Spinal cord (tissue), 10 donors: ENCODE results near the gene PLXNA2. TPM values are rescaled to one million over a fixed set of nuclear protein-coding genes. Genes with fewer than 3 reads are reported as not detected.

Experiments
- DNase-seq, 6 donors: peaks; one replicate each; pipeline versions ENCODE4 v3.0.0 to v3.0.0-alpha.2; 2013 to 2015; ENCODE audit warnings: low spot score in 6 of 6, low read depth in 4 of 6
- H3K27ac ChIP-seq: one replicate; pipeline ENCODE4 v1.5.1; 2013; ENCODE audit warnings: low read depth, low read length, control low read depth
- H3K27me3 ChIP-seq: one replicate; pipeline ENCODE4 v1.6.1; 2013; ENCODE audit warnings: low read length; ENCODE audit not compliant: control insufficient read depth, insufficient read depth
- H3K36me3 ChIP-seq: one replicate; pipeline ENCODE4 v1.6.1; 2013; ENCODE audit warnings: low read length; ENCODE audit not compliant: control insufficient read depth, insufficient read depth
- H3K4me1 ChIP-seq: one replicate; pipeline ENCODE4 v1.6.1; 2013; ENCODE audit warnings: low read length; ENCODE audit not compliant: control insufficient read depth, insufficient read depth
- H3K4me3 ChIP-seq: one replicate; pipeline ENCODE4 v1.5.1; 2013; ENCODE audit warnings: low read depth, low read length, control low read depth
- H3K9me3 ChIP-seq: one replicate; pipeline ENCODE4 v1.6.1; 2013; ENCODE audit warnings: low read length; ENCODE audit not compliant: control insufficient read depth, insufficient read depth
- WGBS: methylation state at CpG from one replicate; pipeline ENCODE4 v1.1.5; 2013; ENCODE audit warnings: missing lambda C conversion rate; ENCODE audit not compliant: insufficient coverage; 5-methylcytosine and 5-hydroxymethylcytosine counted together
- polyA plus RNA-seq, 2 donors: library from polyadenylated mRNA; unstranded; fragments of 120-200 nt; gene quantifications; one replicate each; pipeline ENCODE4 v1.2.1, GENCODE V29; 2013; ENCODE audit not compliant: insufficient read length in 2 of 2
- total RNA-seq, 2 donors: library from RNA; depleted of rRNA in 1 of 2; stranded (reverse); fragments of 120-200 nt in 1 of 2; fragments of >200 nt in 1 of 2; gene quantifications; one replicate each; pipeline versions ENCODE4 v1.2.3 to v1.2.4, GENCODE V29; 2013 to 2014
- donor health status: healthy.

Gene PLXNA2
- total and polyA plus RNA-seq, 4 donors = 22.0 to 52.8 (median 39.7) TPM

GRCh38 chr1:208153386-208153785 lies 90.8 kb downstream of the PLXNA2 start:
- WGBS = 95% methylated on average over 3 of the region's 6 CpGs
- peaks cover 36% of the 10 kb centered on the region for H3K4me1 ChIP-seq
- no peak for DNase-seq
- H3K36me3 ChIP-seq = peaks cover 8% of the 10 kb centered on the region
- no peaks in the 10 kb centered on the region for H3K27me3 ChIP-seq
- no peak overlapping the region for H3K4me3 ChIP-seq
- H3K27ac ChIP-seq = no peak overlapping the region
- H3K9me3 ChIP-seq = no peaks in the 10 kb centered on the region

GRCh38 chr1:208151728-208152598 lies 92.2 kb downstream of the PLXNA2 start:
- peaks cover 33% of the 10 kb centered on the region for H3K4me1 ChIP-seq
- 21% methylated on average over 5 of the region's 9 CpGs for WGBS
- H3K4me3 ChIP-seq = no peak overlapping the region

GRCh38 chr1:208150833-208151458 lies 93.2 kb downstream of the PLXNA2 start:
- no peaks in the 10 kb centered on the region for H3K9me3 ChIP-seq
- no peak overlapping the region for H3K27ac ChIP-seq
- H3K27me3 ChIP-seq = no peaks in the 10 kb centered on the region
- H3K4me1 ChIP-seq = peaks cover 34% of the 10 kb centered on the region
- no peak overlapping the region for H3K4me3 ChIP-seq
- DNase-seq = no peak
- H3K36me3 ChIP-seq = peaks cover 8% of the 10 kb centered on the region
- 63% methylated on average over 4 of the region's 6 CpGs for WGBS

More at GRCh38 chr1:208151728-208152598, 92.2 kb downstream of the PLXNA2 start:
- peak in 1 of 6 donors; percentile 66 for DNase-seq
- H3K27me3 ChIP-seq = no peaks in the 10 kb centered on the region
- no peaks in the 10 kb centered on the region for H3K9me3 ChIP-seq
- H3K27ac ChIP-seq = no peak overlapping the region
- H3K36me3 ChIP-seq = peaks cover 8% of the 10 kb centered on the region

- H3K36me3 ChIP-seq = peaks cover 10% of the 10 kb centered on the region
- no peak overlapping the region for H3K4me3 ChIP-seq
- H3K4me1 ChIP-seq = peaks cover 34% of the 10 kb centered on the region
- H3K27ac ChIP-seq = no peak overlapping the region
- no peaks in the 10 kb centered on the region for H3K9me3 ChIP-seq
- WGBS = 51% methylated on average over 7 of the region's 9 CpGs
- H3K27me3 ChIP-seq = no peaks in the 10 kb centered on the region
- peak in 1 of 6 donors; percentile 75 for DNase-seq
Observed at GRCh38 chr1:208149776-208150514, 94.2 kb downstream of the PLXNA2 start.

- no peak for DNase-seq
- H3K36me3 ChIP-seq = peaks cover 8% of the 10 kb centered on the region
- peaks cover 29% of the 10 kb centered on the region for H3K4me1 ChIP-seq
- no peak overlapping the region for H3K27ac ChIP-seq
- no peaks in the 10 kb centered on the region for H3K9me3 ChIP-seq
- H3K27me3 ChIP-seq = no peaks in the 10 kb centered on the region
- H3K4me3 ChIP-seq = no peak overlapping the region
Observed at GRCh38 chr1:208149213-208149612, 95.0 kb downstream of the PLXNA2 start.

GRCh38 chr1:208148380-208148779 lies 95.8 kb downstream of the PLXNA2 start:
- DNase-seq = no peak
- Histone ChIP-seq H3K4me3 (no peak overlapping the region), H3K36me3 (peaks cover 8% of the 10 kb centered on the region), H3K27me3 (no peaks in the 10 kb centered on the region), H3K9me3 (no peaks in the 10 kb centered on the region), H3K4me1 (peaks cover 26% of the 10 kb centered on the region), H3K27ac (no peak overlapping the region)
- 85% methylated on average over 4 of the region's 4 CpGs for WGBS

- Histone ChIP-seq H3K9me3 (no peaks in the 10 kb centered on the region), H3K27me3 (no peaks in the 10 kb centered on the region), H3K36me3 (peaks cover 15% of the 10 kb centered on the region), H3K4me3 (no peak overlapping the region), H3K4me1 (peaks cover 35% of the 10 kb centered on the region), H3K27ac (no peak overlapping the region)
- DNase-seq = no peak
- 100% methylated on average over 2 of the region's 3 CpGs for WGBS
Observed at GRCh38 chr1:208146650-208147049, 97.5 kb downstream of the PLXNA2 start.

- Histone ChIP-seq H3K36me3 (peaks cover 15% of the 10 kb centered on the region), H3K4me3 (no peak overlapping the region), H3K9me3 (no peaks in the 10 kb centered on the region), H3K27me3 (no peaks in the 10 kb centered on the region), H3K27ac (no peak overlapping the region), H3K4me1 (peaks cover 30% of the 10 kb centered on the region)
- DNase-seq = no peak
- 47% methylated on average over 2 of the region's 3 CpGs for WGBS
Observed at GRCh38 chr1:208145167-208145566, 99.0 kb downstream of the PLXNA2 start.

GRCh38 chr1:208142590-208143382 lies 101.4 kb downstream of the PLXNA2 start:
- H3K27ac ChIP-seq = peak overlapping the region; percentile 61
- H3K27me3 ChIP-seq = no peaks in the 10 kb centered on the region
- WGBS = 57% methylated on average over 4 of the region's 5 CpGs
- H3K4me1 ChIP-seq = peaks cover 24% of the 10 kb centered on the region
- H3K36me3 ChIP-seq = peaks cover 10% of the 10 kb centered on the region
- no peak overlapping the region for H3K4me3 ChIP-seq
- no peaks in the 10 kb centered on the region for H3K9me3 ChIP-seq
- DNase-seq = peak in 1 of 6 donors; percentile 59
